ENCODE results near the gene ACER3.

- TF ChIP-seq CTCF (IDR thresholded peaks at IDR 0.05) (no peak), POLR2A (IDR thresholded peaks at IDR 0.05) (no peak)
Measured at GRCh38 chr11:76944225-76944624, 83.5 kb downstream of the ACER3 start.

Data from thyroid gland (tissue), 4 donors.